ENCODE results near the gene BEND3. TPM values are rescaled to one million over a fixed set of nuclear protein-coding genes. Genes with fewer than 3 reads are reported as not detected.

Gene BEND3
- total and polyA plus RNA-seq, 10 of the 15 experiments (the other 5 are each of a cell fraction or from before 2014, with no cell fraction given), result 1.1 to 9.0 (median 3.6) TPM

DNA sequence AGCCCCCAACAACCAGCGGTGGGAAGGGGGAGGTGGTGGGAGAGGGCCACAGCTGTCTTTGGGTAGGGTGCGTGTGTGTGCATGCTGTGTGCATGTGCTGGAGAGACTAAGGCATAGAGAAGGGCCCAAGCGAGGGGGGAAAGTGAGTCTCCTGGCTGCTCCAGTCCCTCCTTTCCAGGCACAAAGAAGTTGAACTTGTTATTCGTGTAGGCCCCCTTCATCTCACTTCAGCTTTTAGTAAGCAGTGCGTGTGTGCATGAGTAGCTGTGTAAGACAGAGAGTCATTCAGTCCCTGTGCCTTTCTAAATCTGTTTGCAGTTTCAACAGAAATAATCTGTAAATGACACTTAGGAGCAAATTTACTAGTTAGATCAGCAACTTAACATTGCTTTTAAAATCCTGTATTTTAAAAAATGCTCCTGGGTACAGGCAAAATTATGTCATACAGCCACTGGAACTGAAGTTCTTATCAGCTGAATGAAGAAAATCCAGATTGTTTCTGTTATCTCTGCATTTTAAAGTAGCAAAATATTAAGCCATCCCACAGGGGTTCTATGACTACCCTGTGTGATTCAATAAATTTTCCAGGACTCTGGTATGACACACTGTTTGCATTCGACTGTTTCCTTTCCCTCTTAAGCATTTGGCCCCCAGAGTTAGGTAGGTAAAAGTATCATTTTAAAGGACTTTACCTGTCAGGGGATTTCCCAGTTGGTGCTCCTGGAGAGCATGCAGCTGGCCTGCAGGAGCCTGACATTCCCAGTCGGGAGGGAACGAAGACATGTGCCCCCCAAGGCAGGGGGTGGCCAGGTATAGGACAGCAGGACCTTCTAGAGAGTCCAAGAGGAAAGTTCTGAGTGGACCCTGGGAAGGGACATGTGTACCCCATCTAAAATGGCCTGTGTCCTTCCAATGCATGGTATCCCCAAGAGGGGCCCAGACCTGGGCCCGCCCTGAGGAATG lies 48.3 kb downstream of the BEND3 start (continued):
- TF ChIP-seq, protein P1, sequence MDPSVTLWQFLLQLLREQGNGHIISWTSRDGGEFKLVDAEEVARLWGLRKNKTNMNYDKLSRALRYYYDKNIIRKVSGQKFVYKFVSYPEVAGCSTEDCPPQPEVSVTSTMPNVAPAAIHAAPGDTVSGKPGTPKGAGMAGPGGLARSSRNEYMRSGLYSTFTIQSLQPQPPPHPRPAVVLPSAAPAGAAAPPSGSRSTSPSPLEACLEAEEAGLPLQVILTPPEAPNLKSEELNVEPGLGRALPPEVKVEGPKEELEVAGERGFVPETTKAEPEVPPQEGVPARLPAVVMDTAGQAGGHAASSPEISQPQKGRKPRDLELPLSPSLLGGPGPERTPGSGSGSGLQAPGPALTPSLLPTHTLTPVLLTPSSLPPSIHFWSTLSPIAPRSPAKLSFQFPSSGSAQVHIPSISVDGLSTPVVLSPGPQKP (IDR thresholded peaks at IDR 0.05; ENCODE audit: low read depth, low read length), result no peak
- TF ChIP-seq, protein P2, sequence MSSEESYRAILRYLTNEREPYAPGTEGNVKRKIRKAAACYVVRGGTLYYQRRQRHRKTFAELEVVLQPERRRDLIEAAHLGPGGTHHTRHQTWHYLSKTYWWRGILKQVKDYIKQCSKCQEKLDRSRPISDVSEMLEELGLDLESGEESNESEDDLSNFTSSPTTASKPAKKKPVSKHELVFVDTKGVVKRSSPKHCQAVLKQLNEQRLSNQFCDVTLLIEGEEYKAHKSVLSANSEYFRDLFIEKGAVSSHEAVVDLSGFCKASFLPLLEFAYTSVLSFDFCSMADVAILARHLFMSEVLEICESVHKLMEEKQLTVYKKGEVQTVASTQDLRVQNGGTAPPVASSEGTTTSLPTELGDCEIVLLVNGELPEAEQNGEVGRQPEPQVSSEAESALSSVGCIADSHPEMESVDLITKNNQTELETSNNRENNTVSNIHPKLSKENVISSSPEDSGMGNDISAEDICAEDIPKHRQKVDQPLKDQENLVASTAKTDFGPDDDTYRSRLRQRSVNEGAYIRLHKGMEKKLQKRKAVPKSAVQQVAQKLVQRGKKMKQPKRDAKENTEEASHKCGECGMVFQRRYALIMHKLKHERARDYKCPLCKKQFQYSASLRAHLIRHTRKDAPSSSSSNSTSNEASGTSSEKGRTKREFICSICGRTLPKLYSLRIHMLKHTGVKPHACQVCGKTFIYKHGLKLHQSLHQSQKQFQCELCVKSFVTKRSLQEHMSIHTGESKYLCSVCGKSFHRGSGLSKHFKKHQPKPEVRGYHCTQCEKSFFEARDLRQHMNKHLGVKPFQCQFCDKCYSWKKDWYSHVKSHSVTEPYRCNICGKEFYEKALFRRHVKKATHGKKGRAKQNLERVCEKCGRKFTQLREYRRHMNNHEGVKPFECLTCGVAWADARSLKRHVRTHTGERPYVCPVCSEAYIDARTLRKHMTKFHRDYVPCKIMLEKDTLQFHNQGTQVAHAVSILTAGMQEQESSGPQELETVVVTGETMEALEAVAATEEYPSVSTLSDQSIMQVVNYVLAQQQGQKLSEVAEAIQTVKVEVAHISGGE (CRISPR knock-in tag; IDR thresholded peaks at IDR 0.05), result no peak
- TF ChIP-seq, protein P3, sequence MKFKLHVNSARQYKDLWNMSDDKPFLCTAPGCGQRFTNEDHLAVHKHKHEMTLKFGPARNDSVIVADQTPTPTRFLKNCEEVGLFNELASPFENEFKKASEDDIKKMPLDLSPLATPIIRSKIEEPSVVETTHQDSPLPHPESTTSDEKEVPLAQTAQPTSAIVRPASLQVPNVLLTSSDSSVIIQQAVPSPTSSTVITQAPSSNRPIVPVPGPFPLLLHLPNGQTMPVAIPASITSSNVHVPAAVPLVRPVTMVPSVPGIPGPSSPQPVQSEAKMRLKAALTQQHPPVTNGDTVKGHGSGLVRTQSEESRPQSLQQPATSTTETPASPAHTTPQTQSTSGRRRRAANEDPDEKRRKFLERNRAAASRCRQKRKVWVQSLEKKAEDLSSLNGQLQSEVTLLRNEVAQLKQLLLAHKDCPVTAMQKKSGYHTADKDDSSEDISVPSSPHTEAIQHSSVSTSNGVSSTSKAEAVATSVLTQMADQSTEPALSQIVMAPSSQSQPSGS (IDR thresholded peaks at IDR 0.05; ENCODE audit: low read length), result peak; percentile 71
- peak; percentile 24; the same call in 1 of the 2 replicates for TF ChIP-seq PAX5 (IDR thresholded peaks at IDR 0.05; ENCODE audit: borderline replicate concordance, low read depth, low read length)
- TF ChIP-seq ESRRA (IDR thresholded peaks at IDR 0.05; ENCODE audit: low read length), result no peak

Data from GM12878 (cell line).